Smooth muscle cell of the umbilical artery (primary cell): Measurements from ENCODE around the gene ITPR3. TPM values are rescaled to one million over a fixed set of nuclear protein-coding genes. Genes with fewer than 3 reads are reported as not detected.

Experiments used
- total RNA-seq: library from RNA; depleted of rRNA; stranded (reverse); fragments of >200 nt; gene quantifications from 2 replicates; pipeline ENCODE4 v1.2.3, GENCODE V29; 2014

Gene ITPR3
- 13.1 and 36.3 TPM in 2 replicates for total RNA-seq

DNA sequence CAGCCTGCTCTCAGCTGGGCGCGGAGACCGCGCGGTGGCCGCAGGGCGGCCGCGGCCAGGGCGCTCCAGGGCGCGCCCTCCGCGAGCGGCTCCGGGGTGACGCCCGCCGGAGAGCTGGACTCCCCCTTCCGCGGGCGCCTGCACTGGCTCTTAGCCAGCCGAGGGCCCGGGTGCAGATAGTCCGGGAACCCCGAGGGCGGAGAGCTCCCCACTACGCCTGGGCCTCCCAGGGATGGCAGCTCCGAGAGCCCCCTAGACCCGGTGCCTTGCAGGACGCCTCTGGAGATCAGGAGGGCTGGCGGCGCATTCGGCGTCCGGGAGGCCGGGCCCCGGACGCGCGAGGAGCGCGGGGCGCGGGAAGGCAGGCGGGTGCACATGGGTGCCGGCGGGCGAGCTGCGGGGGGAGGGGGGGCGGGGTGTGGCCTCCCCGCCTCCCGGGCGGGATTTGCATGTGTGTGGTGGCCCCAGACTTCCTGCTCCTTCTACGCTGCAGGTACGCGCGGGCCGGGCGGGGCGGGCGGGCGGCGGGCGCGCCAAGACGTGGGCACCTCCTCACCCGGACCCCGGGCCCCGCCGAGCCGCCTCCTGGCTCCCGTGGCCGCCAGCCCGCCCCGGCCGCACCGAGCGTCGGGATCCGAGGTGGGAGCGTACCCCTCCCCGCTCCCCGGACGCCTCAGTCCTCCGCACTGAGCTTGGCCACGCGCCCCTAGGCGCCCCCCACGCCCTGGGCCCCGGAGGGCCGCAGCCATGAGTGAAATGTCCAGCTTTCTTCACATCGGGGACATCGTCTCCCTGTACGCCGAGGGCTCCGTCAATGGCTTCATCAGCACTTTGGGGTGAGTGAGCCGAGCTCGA is at the start of gene ITPR3:
TSS of gene ITPR3 (plus strand) at position 467 of the 855 bp plus-strand sequence. CDS start at position 748, 281 bp downstream.

DNA sequence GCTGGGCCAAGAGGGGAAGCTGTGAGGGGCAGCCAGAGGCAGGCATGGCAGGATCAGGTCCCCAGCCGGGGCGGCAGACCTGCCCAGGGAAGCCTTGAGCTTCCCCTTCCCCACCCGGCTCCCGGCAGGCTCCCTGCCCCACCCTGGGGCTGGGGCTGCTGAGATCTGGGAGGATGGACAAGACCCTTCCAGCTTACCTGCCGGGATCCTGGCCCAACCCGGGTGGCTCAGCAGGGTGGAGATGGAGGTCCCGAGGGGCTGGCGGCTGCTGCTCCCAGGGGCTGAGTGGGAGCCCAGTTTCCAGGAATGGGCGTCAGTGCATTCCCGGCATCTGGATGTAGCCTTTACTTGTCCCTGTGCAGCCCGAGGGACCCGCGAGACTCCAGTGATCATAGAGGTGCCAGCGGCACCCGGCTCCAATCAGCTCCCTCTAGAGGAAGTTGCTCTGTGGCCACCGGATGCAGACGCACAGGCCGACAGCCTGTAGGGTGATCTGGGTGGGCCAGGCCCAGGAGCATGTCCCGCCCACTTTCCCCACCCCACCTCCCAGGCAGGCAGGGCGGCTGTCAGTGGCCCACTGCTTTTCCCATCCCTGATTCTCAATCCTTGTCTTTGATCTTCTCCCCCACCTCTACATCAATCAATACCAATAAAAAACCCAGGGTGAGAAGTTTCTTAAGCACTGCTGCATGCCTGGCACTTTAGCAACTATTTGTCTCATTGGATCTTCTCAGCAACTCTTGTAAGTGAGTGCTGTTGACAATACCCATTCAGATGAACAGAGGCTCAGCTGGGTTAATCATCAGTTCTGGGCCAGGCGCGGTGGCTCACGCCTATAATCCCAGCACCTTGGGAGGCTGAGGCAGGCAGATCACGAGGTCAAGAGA is 41.1 kb upstream of the ITPR3 start, which contains the start of gene BAK1:
TSS of gene BAK1 (minus strand) at position 449 of the 887 bp plus-strand sequence. CDS start 2,672 bp downstream, outside the sequence.

DNA sequence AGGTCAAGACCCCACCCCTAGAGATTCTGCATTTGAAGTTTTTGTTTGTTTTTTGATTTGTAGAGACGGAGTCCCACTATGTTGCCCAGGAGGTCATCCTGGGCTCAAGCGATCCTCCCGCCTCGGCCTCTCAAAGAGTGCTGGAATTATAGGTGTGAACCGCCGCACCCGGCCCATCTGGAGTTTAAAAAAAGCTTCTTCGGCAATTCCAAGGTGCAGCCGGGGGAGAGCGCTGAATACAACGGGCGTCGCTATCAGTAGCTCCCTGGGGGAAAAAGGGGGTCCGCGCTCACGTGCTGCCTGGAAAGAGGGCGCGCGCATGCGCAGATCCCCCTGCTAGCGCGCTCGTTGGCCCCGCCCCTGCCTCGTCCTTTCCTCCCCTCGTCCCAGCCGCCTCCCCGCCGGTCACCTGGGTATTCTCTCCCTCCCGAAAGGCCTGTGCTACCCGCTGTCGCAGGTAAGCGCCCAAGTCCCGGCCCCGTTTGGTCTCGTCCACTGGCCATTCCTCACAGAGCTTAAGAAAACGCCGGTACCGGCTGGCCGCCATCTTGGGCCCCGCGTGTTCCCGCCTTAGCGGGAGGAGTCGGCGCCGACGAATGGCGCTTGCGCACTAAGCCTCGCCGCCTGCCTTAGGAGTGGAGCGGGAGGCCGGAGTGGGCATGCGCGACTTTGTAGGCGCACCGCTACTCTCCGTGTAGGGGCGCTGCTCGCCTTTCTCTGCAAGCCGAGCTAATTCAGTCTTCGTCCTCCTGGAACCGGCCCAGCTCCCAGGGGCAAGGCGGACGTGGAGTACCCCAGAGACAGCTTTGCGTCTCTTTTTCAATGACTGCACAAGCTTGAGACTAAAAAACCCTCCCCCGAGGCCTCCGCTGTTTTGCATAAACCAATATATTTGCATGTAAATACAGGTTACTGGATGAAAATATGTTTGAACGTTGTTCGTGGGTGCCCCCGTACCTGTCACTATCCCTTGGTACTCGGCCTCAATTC is 90.3 kb downstream of the ITPR3 start, which contains the start of gene UQCC2:
TSS of gene UQCC2 (minus strand) at position 561 of the 990 bp plus-strand sequence. CDS start at position 547, 14 bp downstream.

Other genes starting within 250 kb of the ITPR3 start
- gene KIFC1, start 229.5 kb upstream of the ITPR3 start, total RNA-seq = 1.2 and 11.2 TPM in 2 replicates
- 25.7 and 27.9 TPM in 2 replicates for gene PHF1, start 210.3 kb upstream of the ITPR3 start, total RNA-seq
- gene CUTA, start 203.2 kb upstream of the ITPR3 start, total RNA-seq = 84.6 and 90.6 TPM in 2 replicates
- gene SYNGAP1, start 201.3 kb upstream of the ITPR3 start, total RNA-seq = 3.9 and 10.1 TPM in 2 replicates
- 3.9 and 8.0 TPM in 2 replicates for gene ZBTB9, start 166.7 kb upstream of the ITPR3 start, total RNA-seq
- 14.8 and 19.7 TPM in 2 replicates for gene BAK1, start 41.0 kb upstream of the ITPR3 start, total RNA-seq
- gene UQCC2, start 90.4 kb downstream of the ITPR3 start, total RNA-seq = 12.0 and 27.3 TPM in 2 replicates
- 1.1 and 5.9 TPM in 2 replicates for gene IP6K3, start 125.6 kb downstream of the ITPR3 start, total RNA-seq
- gene LEMD2, start 167.8 kb downstream of the ITPR3 start, total RNA-seq = 54.9 and 58.3 TPM in 2 replicates
- gene MLN, start 182.7 kb downstream of the ITPR3 start, total RNA-seq = not detected in 2 replicates